A549 treated with Mapracorat at 1 μM for 4 hours (cell line): Measurements from ENCODE around the gene GRN. TPM values are rescaled to one million over a fixed set of nuclear protein-coding genes. Genes with fewer than 3 reads are reported as not detected.

ENCODE experiments used
- total RNA-seq: library from RNA; stranded (reverse); fragments of 200-300 nt; extraction: Qiagen RNA extraction; gene quantifications from 5 replicates; pipeline ENCODE4 v1.2.3, GENCODE V29; 2022

Gene GRN
- 205 to 234 TPM (median 220 TPM) in 5 replicates for total RNA-seq

GRCh38 chr17:44344939-44345453 lies at the start of gene GRN:
Gene GRN (plus strand): TSS chr17:44345302. CDS start chr17:44349165, 3,863 bp downstream.

GRCh38 chr17:44308320-44308818 lies 36.7 kb upstream of the GRN start, which contains the start of gene RUNDC3A:
Gene RUNDC3A (plus strand): TSS chr17:44308601. CDS start chr17:44308833, 232 bp downstream.

GRCh38 chr17:44324571-44325275 lies 20.4 kb upstream of the GRN start, which contains the start of gene SLC25A39:
Gene SLC25A39 (minus strand): TSS chr17:44324823. CDS start chr17:44323562, 1,261 bp downstream.

GRCh38 chr17:44363613-44364159 lies 18.6 kb downstream of the GRN start, which contains the start of gene FAM171A2:
Gene FAM171A2 (minus strand): TSS chr17:44363853. CDS start chr17:44363714, 139 bp downstream.

GRCh38 chr17:44389281-44389680 lies 44.2 kb downstream of the GRN start, which contains the start of gene ITGA2B:
Gene ITGA2B (minus strand): TSS chr17:44389649. CDS start chr17:44389473, 176 bp downstream.

Other genes with a start within 250 kb of the GRN start
- 13.9 to 19.7 TPM (median 15.3 TPM) in 5 replicates for gene HDAC5, start 221.7 kb upstream of the GRN start, total RNA-seq
- 8.4 to 11.2 TPM (median 10.1 TPM) in 5 replicates for gene HROB, start 203.4 kb upstream of the GRN start, total RNA-seq
- 0.07 to 0.32 TPM (median 0.12 TPM) in 3 of 5 replicates, not detected in the others for gene ASB16, start 174.6 kb upstream of the GRN start, total RNA-seq
- gene TMUB2, start 158.3 kb upstream of the GRN start, total RNA-seq: 36.2 to 44.7 TPM (median 43.5 TPM) in 5 replicates
- 49.9 to 70.2 TPM (median 66.3 TPM) in 5 replicates for gene ATXN7L3, start 145.4 kb upstream of the GRN start, total RNA-seq
- gene UBTF, start 125.6 kb upstream of the GRN start, total RNA-seq: 86.8 to 95.4 TPM (median 90.0 TPM) in 5 replicates
- not detected in 5 replicates for gene SLC4A1, start 77.2 kb upstream of the GRN start, total RNA-seq
- gene RUNDC3A, start 36.7 kb upstream of the GRN start, total RNA-seq: 0.74 to 1.1 TPM (median 0.83 TPM) in 5 replicates
- gene SLC25A39, start 20.5 kb upstream of the GRN start, total RNA-seq: 141 to 218 TPM (median 197 TPM) in 5 replicates
- 2.5 to 4.4 TPM (median 4.0 TPM) in 5 replicates for gene FAM171A2, start 18.6 kb downstream of the GRN start, total RNA-seq
- gene ITGA2B, start 44.3 kb downstream of the GRN start, total RNA-seq: 1.1 to 2.0 TPM (median 1.5 TPM) in 5 replicates
- 16.8 to 24.3 TPM (median 21.6 TPM) in 5 replicates for gene GPATCH8, start 158.1 kb downstream of the GRN start, total RNA-seq
- gene FZD2, start 212.2 kb downstream of the GRN start, total RNA-seq: 25.7 to 39.3 TPM (median 35.8 TPM) in 5 replicates